GM18868 (cell line): Measurements from ENCODE around the gene PARP8.
"Not testable (repeated sequence)": the region's sequence is repeated elsewhere in the genome, so short reads cannot be mapped to it uniquely, and the experiment has no call there.

Experiments
- ATAC-seq: cut with Tn5 transposase; IDR thresholded peaks from one replicate; pipeline ENCODE4 v1.9.1; 2021; ENCODE audit warnings: mild to moderate bottlenecking, moderate library complexity; ENCODE audit not compliant: unreplicated experiment

Gene PARP8

GRCh38 chr5:50766967-50767366 is 100.5 kb downstream of the PARP8 start:
- no peak for ATAC-seq

DNA sequence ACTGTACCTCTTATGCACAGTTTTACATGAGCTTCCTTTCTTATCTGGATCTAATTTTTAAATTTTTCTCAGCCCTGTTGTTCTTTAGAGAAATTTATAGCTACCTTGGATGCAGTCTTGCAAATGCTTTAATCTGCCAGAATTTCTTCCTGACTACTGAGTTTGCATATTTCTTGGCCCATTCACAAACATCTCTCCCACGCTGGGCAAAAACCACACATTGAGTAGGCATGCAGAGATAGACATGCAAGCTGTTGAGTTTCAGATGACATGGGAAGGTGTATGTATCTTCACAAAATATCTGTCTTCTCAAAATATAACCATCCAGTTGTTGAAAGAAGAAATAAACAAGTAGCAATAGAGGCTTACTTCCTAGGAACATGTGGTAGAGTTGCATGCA is 101.2 kb downstream of the PARP8 start:
- ATAC-seq, result no peak

DNA sequence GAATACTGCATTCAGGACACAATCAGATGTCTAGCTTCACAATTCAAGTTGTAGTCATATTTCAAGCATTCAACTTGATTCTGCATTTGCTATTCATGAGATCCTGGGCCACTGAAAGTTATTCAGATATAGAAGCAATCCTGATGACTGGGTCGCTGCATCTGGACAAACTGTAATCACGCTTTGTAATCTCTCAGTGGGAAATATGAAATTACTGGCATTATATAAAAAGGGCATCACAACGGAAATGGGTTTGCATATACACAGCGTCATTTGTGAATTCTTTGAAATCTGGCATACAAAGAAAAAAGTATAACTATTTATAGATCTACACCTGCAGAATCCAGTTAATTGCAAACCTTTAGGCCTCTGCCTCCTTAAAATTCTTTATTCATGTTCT is 102.2 kb downstream of the PARP8 start:
- ATAC-seq, result no peak

DNA sequence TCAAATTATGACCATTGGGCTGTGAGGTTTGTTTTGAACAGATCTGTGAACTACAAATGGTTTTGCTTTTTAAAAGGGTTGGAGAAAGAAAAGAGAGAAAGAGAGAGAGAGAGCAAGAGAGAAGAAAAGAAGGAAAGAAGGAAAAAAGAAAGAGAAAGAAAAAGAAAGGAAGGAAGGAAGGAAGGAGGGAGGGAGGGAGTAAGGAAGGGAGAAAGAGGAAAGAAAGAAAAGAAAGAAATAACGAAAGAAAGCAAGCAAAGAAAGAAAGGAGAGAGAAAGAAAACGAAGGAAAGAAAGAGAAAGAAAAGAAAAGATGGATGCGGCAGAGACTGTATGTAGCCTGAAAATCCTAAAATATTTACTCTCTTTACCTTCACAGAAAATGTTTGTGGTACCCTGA is 104.0 kb downstream of the PARP8 start:
- no peak for ATAC-seq

- ATAC-seq, result not testable (repeated sequence)
Observed at GRCh38 chr5:50774446-50775175, 108.2 kb downstream of the PARP8 start.

- ATAC-seq, result no peak
Observed at GRCh38 chr5:50786073-50786472, 119.6 kb downstream of the PARP8 start.

GRCh38 chr5:50791813-50792212 is 125.4 kb downstream of the PARP8 start:
- no peak for ATAC-seq

GRCh38 chr5:50792843-50793242 is 126.4 kb downstream of the PARP8 start:
- no peak for ATAC-seq

- ATAC-seq, result no peak
Observed at GRCh38 chr5:50794812-50795211, 128.4 kb downstream of the PARP8 start.

GRCh38 chr5:50798002-50798401 is 131.6 kb downstream of the PARP8 start:
- ATAC-seq, result no peak

GRCh38 chr5:50799596-50799995 is 133.2 kb downstream of the PARP8 start:
- ATAC-seq, result no peak

DNA sequence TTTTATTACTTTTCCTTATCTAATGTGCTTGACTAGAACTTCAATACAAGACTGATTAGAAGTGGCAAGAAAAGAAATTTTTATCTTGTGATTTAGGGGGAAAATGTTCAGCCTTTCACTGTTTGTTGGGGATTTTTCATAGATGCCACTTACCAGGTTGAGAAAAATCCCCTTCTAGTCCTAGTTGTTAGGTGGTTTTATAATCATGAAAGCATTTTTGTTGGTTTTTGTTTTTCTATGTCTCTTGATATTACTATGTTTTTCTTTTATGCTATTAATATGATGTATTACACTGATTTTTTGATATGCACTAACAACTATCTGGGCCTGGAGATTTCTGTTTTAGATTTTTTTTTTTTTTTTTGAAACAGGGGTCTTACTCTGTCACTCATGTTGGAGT is 134.0 kb downstream of the PARP8 start:
- peak; percentile 87 for ATAC-seq

GRCh38 chr5:50807661-50808060 is 141.2 kb downstream of the PARP8 start:
- no peak for ATAC-seq

- ATAC-seq, result no peak
Observed at GRCh38 chr5:50808406-50808805, 142.0 kb downstream of the PARP8 start.

- ATAC-seq, result not testable (repeated sequence)
Observed at GRCh38 chr5:50811746-50812145, 145.3 kb downstream of the PARP8 start.

DNA sequence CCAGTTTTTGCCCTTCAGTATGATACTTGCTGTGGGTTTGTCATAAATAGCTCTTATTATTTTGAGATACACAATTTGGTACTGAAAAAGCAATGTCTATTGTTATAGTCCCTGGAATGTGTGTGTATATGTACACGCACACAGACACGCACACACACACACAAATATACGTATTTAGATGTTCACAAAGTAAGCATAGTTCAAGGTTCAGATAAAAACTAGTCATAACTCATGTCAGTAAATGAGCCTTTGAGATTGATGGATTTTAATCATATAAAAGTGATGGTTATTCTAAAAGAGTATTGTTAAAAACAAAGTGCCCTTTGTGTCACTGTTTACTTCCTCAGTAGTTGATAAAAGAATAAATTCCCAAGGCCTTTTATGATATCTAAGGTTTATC is 147.3 kb downstream of the PARP8 start:
- ATAC-seq, result no peak

DNA sequence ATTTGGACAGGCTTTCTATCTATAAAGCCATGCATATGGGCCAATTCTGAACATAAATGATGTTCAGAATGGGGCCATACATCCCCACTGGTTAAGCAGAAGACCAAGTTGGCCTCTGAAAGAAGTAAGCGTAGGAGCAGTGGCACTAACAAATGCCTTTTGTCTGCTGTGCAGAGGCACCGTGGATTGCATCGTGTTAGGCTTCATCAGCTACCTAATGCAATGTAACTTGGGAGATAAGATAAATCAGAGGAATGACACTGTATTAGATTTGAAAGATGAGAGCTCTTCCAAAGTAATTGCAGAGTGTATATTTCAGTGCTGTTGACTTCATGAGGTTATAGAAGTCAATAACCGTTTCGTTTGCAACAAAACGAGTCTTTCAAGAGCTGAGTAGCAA is 148.1 kb downstream of the PARP8 start:
- no peak for ATAC-seq

DNA sequence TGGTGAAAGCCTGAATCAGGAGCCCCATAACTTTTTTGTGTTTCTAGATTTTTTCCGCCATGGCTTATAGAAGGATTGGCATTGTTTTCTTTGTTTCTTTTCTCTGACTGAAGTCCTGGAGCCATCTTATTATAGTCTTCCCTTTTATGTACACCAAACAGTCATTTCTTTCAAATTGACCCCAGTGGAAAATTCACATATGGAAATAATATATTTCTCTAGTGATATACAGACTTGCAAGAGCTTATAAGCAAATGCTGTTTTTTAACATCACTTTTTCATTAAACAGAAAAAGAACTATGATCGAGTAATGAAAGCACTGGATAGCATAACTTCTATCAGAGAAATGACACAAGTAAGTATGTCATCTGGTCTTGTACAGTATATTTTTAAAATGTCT is 155.6 kb downstream of the PARP8 start:
- no peak for ATAC-seq

DNA sequence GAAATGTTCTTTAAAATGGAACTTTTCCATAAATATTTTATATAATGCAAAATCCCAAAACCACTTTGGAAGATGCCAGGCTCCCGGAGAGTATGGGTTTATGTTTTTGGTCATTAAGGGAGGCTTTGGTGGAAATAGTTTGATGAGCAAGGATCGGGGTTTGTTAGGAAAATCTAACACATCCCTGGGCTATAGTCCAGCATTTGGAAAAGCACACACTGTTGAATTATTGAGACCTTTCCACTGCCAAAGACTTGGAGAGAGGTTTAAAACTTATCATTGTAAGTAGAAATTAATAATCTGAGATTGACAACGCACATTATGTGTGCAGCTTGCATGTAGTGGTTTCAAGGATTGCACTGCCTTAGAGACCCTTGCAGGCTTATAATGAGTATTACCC is 156.3 kb downstream of the PARP8 start:
- ATAC-seq, result no peak

- ATAC-seq, result no peak
Observed at GRCh38 chr5:50823568-50823967, 157.1 kb downstream of the PARP8 start.

DNA sequence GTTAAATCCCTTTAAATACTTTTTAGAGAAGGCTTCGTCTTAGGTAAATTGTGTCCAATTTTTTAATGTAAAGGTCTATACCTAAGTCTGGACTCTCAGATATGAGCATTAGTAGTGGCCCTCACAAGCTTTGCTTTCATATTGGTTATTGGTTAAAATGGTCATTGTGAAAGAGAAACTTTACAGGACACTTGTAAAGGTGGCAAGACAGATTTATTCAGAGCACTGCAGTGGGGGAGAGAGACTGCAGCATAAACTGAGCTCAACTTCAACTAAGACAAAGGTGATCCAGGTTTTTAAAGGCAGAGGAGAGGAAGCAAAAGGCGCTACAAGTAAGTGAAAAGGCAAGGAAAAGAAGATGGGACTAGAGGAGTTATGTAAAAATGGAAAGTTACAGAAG is 157.7 kb downstream of the PARP8 start:
- ATAC-seq, result no peak

GRCh38 chr5:50827516-50828247 is 161.2 kb downstream of the PARP8 start:
- ATAC-seq, result no peak

GRCh38 chr5:50829023-50829422 is 162.6 kb downstream of the PARP8 start:
- ATAC-seq, result no peak
